Kidney (tissue), 14 donors: ENCODE results near the gene JAK1. TPM values are rescaled to one million over a fixed set of nuclear protein-coding genes. Genes with fewer than 3 reads are reported as not detected.
A peak's percentile ranks its signal among the peaks of the same experiment; 100 is the strongest.

Experiments
- DNase-seq, 5 donors: peaks; one replicate each; pipeline ENCODE4 v3.0.0-alpha.2; 2013 to 2020
- FAIRE-seq: peaks from 2 replicates; lab custom pipeline; 2012; peaks lifted over from hg19 to GRCh38; lab: Jason Lieb, UNC
- H3K27ac ChIP-seq, 2 donors: one replicate each; pipeline ENCODE4 v1.7.0; 2013; ENCODE audit warnings: low read depth in 2 of 2, low read length in 2 of 2, inconsistent platforms in 1 of 2
- H3K27me3 ChIP-seq: one replicate; pipeline ENCODE4 v1.7.1; 2013; ENCODE audit warnings: low read length, inconsistent platforms; ENCODE audit not compliant: control insufficient read depth, insufficient read depth
- H3K36me3 ChIP-seq, 3 donors: one replicate each; pipeline versions ENCODE4 v1.7.0 to v1.7.1; 2013; ENCODE audit warnings: low read length in 3 of 3, control low read depth in 1 of 3, inconsistent platforms in 1 of 3; ENCODE audit not compliant: insufficient read depth in 3 of 3, control insufficient read depth in 2 of 3
- H3K4me1 ChIP-seq, 3 donors: one replicate each; pipeline versions ENCODE4 v1.7.0 to v1.7.1; 2013; ENCODE audit warnings: low read length in 3 of 3, inconsistent platforms in 1 of 3, low read depth in 1 of 3; ENCODE audit not compliant: control insufficient read depth in 2 of 3, insufficient read depth in 2 of 3
- H3K4me3 ChIP-seq, 3 donors: one replicate each; pipeline versions ENCODE4 v1.7.0 to v1.8.1; 2013; ENCODE audit warnings: low read length in 3 of 3, control low read depth in 1 of 3, inconsistent platforms in 1 of 3
- H3K9ac ChIP-seq, 3 donors: one replicate each; pipeline versions ENCODE4 v1.7.0 to v1.7.1; 2013; ENCODE audit warnings: low read length in 3 of 3, control low read depth in 1 of 3, inconsistent platforms in 1 of 3
- H3K9me3 ChIP-seq, 3 donors: one replicate each; pipeline versions ENCODE4 v1.7.0 to v1.7.1; 2013; ENCODE audit warnings: low read length in 3 of 3, control low read depth in 1 of 3, inconsistent platforms in 1 of 3; ENCODE audit not compliant: control insufficient read depth in 2 of 3, insufficient read depth in 1 of 3
- intact Hi-C: fragments of 100-400 bp; cut with DNase I; formaldehyde crosslinking; loops from one replicate; pipeline ENCODE4 v1.11.1; 2022
- polyA plus RNA-seq: library from polyadenylated mRNA; stranded (reverse); fragments of 350-450 nt; fragmentation: Illumina TruSeq; extraction: RNeasy Lipid Tissue Mini Kit (QIAGEN cat#74804); gene quantifications from one replicate; pipeline ENCODE4 v1.2.3, GENCODE V29; 2014; ENCODE audit warnings: low read depth, low replicate concordance; ENCODE audit not compliant: insufficient read depth
- total RNA-seq: library from RNA; stranded (reverse); fragmentation: NEBNext Ultra II Directional; extraction: Animal tissue kit (Norgen Biotek cat#: 25700); gene quantifications from one replicate; pipeline ENCODE4 v1.2.1, GENCODE V29; 2021
- TF ChIP-seq, protein P1 (sequence below): IDR thresholded peaks from 3 replicates; pipeline ENCODE4 v1.5.1; 2012; ENCODE audit warnings: mild to moderate bottlenecking, moderate library complexity, borderline replicate concordance; ENCODE audit not compliant: insufficient read depth; ENCODE audit errors: extremely low read depth
- donor health status: control.
- donor health status: control.
- donor health status: control.
- donor health status: control.
- donor health status: control.
- donor health status: DM: yes; HTN: yes; CAD: no.
- donor health status: Normal renal cell carcinoma (clear cell type).

JAK1 gene
- total and polyA plus RNA-seq, 2 donors from 2014 or later, result 33.6 to 173 TPM

DNA sequence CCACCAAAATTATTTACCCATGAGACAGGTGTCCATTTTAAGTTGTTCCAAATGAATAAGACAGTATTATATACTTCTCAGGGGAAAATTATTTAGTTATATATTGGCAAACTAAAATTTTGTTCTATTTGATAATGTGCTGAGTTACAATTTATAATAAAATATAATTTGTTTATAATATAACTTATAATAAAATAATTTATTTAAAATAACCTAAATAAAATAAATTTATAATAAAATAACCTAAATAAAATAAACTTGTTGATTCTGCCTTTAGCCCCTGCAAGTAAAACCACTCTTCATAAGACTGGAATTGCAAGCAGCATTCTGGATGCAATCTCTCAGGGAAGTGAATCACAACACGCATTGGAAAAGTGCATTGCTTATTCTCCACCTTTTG is 151.9 kb downstream of the JAK1 start:
- Histone ChIP-seq H3K36me3 (peaks cover 0 to 2% (median 0%) of the 10 kb centered on the region in 3 donors), H3K27me3 (no peaks in the 10 kb centered on the region), H3K27ac (no peak overlapping the region), H3K9ac (no peak overlapping the region), H3K4me1 (no peaks in the 10 kb centered on the region), H3K4me3 (no peak overlapping the region), H3K9me3 (no peaks in the 10 kb centered on the region)
- DNase-seq, result no peak
- FAIRE-seq, result peak; percentile 61
- TF ChIP-seq, protein P1, sequence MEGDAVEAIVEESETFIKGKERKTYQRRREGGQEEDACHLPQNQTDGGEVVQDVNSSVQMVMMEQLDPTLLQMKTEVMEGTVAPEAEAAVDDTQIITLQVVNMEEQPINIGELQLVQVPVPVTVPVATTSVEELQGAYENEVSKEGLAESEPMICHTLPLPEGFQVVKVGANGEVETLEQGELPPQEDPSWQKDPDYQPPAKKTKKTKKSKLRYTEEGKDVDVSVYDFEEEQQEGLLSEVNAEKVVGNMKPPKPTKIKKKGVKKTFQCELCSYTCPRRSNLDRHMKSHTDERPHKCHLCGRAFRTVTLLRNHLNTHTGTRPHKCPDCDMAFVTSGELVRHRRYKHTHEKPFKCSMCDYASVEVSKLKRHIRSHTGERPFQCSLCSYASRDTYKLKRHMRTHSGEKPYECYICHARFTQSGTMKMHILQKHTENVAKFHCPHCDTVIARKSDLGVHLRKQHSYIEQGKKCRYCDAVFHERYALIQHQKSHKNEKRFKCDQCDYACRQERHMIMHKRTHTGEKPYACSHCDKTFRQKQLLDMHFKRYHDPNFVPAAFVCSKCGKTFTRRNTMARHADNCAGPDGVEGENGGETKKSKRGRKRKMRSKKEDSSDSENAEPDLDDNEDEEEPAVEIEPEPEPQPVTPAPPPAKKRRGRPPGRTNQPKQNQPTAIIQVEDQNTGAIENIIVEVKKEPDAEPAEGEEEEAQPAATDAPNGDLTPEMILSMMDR, result no peak
- intact Hi-C loops, result no loop called here

DNA sequence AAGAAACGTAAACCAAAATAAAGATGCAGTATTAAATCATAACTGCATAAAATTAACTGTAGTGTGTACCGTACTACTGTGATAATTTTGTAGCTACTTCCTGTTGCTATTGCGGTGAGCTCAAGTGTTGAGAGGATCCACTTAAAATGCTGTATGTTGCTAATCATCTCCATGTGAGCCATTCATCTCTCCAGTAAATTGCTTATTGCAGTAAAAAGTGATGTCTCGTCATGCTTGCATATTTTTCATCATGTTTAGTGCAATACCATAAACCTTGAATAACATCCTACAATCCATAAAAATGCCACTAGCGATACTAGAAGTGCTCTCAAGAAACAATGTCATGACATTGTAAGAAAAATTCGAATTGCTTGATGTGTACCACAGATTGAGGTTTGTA is 155.2 kb downstream of the JAK1 start:
- no peak for FAIRE-seq

DNA sequence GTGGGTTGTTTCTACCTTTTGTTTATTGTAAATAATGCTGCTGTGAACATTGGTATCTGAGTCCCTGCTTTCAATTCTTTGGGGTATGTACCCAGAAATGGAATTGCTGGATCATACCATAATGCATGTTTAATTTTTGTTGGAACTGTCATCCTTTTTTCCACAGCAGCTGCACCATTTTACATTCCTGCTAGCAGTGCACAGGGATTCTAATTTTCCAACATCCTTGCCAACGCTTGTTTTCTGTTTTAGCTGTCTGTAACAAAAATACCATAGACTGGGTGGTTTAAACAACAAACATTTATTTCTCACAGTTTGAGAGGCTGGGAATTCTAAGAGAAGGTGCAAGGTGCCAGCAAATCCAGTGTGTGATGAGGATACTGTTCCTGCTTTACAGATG is 156.3 kb downstream of the JAK1 start:
- TF ChIP-seq, protein P1, result no peak
- H3K4me3 ChIP-seq, result no peak overlapping the region
- intact Hi-C loops, result no loop called here
- H3K9ac ChIP-seq, result no peak overlapping the region
- no peaks in the 10 kb centered on the region for H3K27me3 ChIP-seq
- FAIRE-seq (no peak), DNase-seq (no peak)
- no peaks in the 10 kb centered on the region for H3K4me1 ChIP-seq
- H3K27ac ChIP-seq, result no peak overlapping the region
- peaks cover 0 to 2% (median 0%) of the 10 kb centered on the region in 3 donors for H3K36me3 ChIP-seq
- no peaks in the 10 kb centered on the region for H3K9me3 ChIP-seq

More for the DNA sequence above, 155.2 kb downstream of the JAK1 start:
- intact Hi-C loops, result no loop called here
- no peaks in the 10 kb centered on the region for H3K4me1 ChIP-seq
- TF ChIP-seq, protein P1, result no peak
- no peak for DNase-seq
- H3K9me3 ChIP-seq, result no peaks in the 10 kb centered on the region
- H3K4me3 ChIP-seq, result no peak overlapping the region
- H3K27ac ChIP-seq, result no peak overlapping the region
- no peaks in the 10 kb centered on the region for H3K27me3 ChIP-seq
- H3K36me3 ChIP-seq, result peaks cover 0 to 2% (median 0%) of the 10 kb centered on the region in 3 donors
- no peak overlapping the region for H3K9ac ChIP-seq

DNA sequence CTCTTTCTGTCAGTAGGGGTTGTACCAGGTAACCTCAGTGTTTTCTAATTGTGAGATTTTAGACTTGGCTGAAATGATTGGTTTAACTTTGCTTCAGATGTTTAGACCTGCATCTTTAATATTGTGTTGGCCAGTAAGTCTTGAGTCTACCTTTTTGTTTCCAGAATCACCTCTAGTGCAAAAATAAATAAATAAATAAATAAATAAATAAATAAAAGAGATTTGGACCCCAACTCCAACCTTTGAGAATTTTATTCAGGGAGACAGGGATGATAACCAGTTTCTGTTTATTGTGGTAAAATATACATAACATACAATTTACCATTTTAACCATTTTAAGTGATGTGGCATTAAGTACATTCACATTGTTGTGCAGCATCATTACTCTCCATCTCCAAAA is 157.0 kb downstream of the JAK1 start:
- intact Hi-C loops, result no loop called here
- FAIRE-seq (no peak), DNase-seq (no peak)

More for the DNA sequence above, 157.0 kb downstream of the JAK1 start:
- TF ChIP-seq, protein P1, result no peak
- Histone ChIP-seq H3K4me1 (no peaks in the 10 kb centered on the region), H3K9ac (no peak overlapping the region), H3K27ac (no peak overlapping the region), H3K4me3 (no peak overlapping the region), H3K36me3 (no peaks in the 10 kb centered on the region), H3K27me3 (no peaks in the 10 kb centered on the region), H3K9me3 (no peaks in the 10 kb centered on the region)
